ENCODE measurements around the gene CDC73. TPM values are rescaled to one million over a fixed set of nuclear protein-coding genes. Genes with fewer than 3 reads are reported as not detected.

CDC73 gene
- total RNA-seq, 4 donors from 2014 or later, result 17.0 to 30.0 (median 26.6) TPM

- 97% methylated on average over 1 of the region's 1 CpG for WGBS
Measured at GRCh38 chr1:193240609-193241008, 118.8 kb downstream of the CDC73 start.

GRCh38 chr1:193241132-193241827 is 119.4 kb downstream of the CDC73 start:
- no peaks in the 10 kb centered on the region for H3K27me3 ChIP-seq
- no peaks in the 10 kb centered on the region for H3K4me1 ChIP-seq
- 90% methylated on average over 6 of the region's 7 CpGs for WGBS
- TF ChIP-seq POLR2AphosphoS5 (IDR thresholded peaks at IDR 0.05) (no peak), CTCF (IDR thresholded peaks at IDR 0.05) (no peak), POLR2A (IDR thresholded peaks at IDR 0.05) (no peak), EP300 (IDR thresholded peaks at IDR 0.05) (no peak)
- no peaks in the 10 kb centered on the region for H3K9me3 ChIP-seq
- no peak overlapping the region for H3K4me3 ChIP-seq
- H3K27ac ChIP-seq, result no peak overlapping the region
- DNase-seq (ENCODE audit: low spot score in 2 of 2), result no peak
- H3K36me3 ChIP-seq, result peaks cover 20% of the 10 kb centered on the region

More at GRCh38 chr1:193240609-193241008, 118.8 kb downstream of the CDC73 start:
- no peak for DNase-seq (ENCODE audit: low spot score in 2 of 2)
- Histone ChIP-seq H3K27me3 (no peaks in the 10 kb centered on the region), H3K4me3 (no peak overlapping the region), H3K27ac (no peak overlapping the region), H3K4me1 (no peaks in the 10 kb centered on the region), H3K9me3 (no peaks in the 10 kb centered on the region), H3K36me3 (peaks cover 20% of the 10 kb centered on the region)
- TF ChIP-seq CTCF (IDR thresholded peaks at IDR 0.05) (no peak), EP300 (IDR thresholded peaks at IDR 0.05) (no peak), POLR2AphosphoS5 (IDR thresholded peaks at IDR 0.05) (no peak), POLR2A (IDR thresholded peaks at IDR 0.05) (no peak)

- no peaks in the 10 kb centered on the region for H3K4me1 ChIP-seq
- no peak for DNase-seq (ENCODE audit: low spot score in 2 of 2)
- peaks cover 13% of the 10 kb centered on the region for H3K36me3 ChIP-seq
- H3K27me3 ChIP-seq, result no peaks in the 10 kb centered on the region
- no peak overlapping the region for H3K27ac ChIP-seq
- no peaks in the 10 kb centered on the region for H3K9me3 ChIP-seq
- TF ChIP-seq EP300 (IDR thresholded peaks at IDR 0.05) (no peak), POLR2AphosphoS5 (IDR thresholded peaks at IDR 0.05) (no peak), POLR2A (IDR thresholded peaks at IDR 0.05) (no peak), CTCF (IDR thresholded peaks at IDR 0.05) (no peak)
- WGBS, result 91% methylated on average over 4 of the region's 4 CpGs
- no peak overlapping the region for H3K4me3 ChIP-seq
Measured at GRCh38 chr1:193242000-193242399, 120.2 kb downstream of the CDC73 start.

- 98% methylated on average over 7 of the region's 7 CpGs for WGBS
- no peaks in the 10 kb centered on the region for H3K27me3 ChIP-seq
- H3K36me3 ChIP-seq, result peaks cover 29% of the 10 kb centered on the region
- peaks cover 7% of the 10 kb centered on the region for H3K9me3 ChIP-seq
- H3K27ac ChIP-seq, result no peak overlapping the region
- H3K4me1 ChIP-seq, result no peaks in the 10 kb centered on the region
- no peak for DNase-seq (ENCODE audit: low spot score in 2 of 2)
- H3K4me3 ChIP-seq, result no peak overlapping the region
- no peak for TF ChIP-seq POLR2AphosphoS5 (IDR thresholded peaks at IDR 0.05)
Measured at GRCh38 chr1:193249187-193249586, 127.4 kb downstream of the CDC73 start.

GRCh38 chr1:193251950-193252349 is 130.1 kb downstream of the CDC73 start:
- Histone ChIP-seq H3K4me3 (no peak overlapping the region), H3K9me3 (peaks cover 7% of the 10 kb centered on the region), H3K4me1 (no peaks in the 10 kb centered on the region), H3K36me3 (peaks cover 29% of the 10 kb centered on the region), H3K27me3 (no peaks in the 10 kb centered on the region), H3K27ac (no peak overlapping the region)
- WGBS, result 85% methylated on average over 2 of the region's 2 CpGs
- no peak for TF ChIP-seq POLR2A (IDR thresholded peaks at IDR 0.05)
- no peak for TF ChIP-seq EP300 (IDR thresholded peaks at IDR 0.05)
- TF ChIP-seq CTCF (IDR thresholded peaks at IDR 0.05), result no peak
- TF ChIP-seq POLR2AphosphoS5 (IDR thresholded peaks at IDR 0.05), result no peak
- DNase-seq (ENCODE audit: low spot score in 2 of 2), result no peak

- TF ChIP-seq POLR2AphosphoS5 (IDR thresholded peaks at IDR 0.05), result no peak
- TF ChIP-seq POLR2A (IDR thresholded peaks at IDR 0.05), result no peak
- no peak for TF ChIP-seq EP300 (IDR thresholded peaks at IDR 0.05)
- no peak for TF ChIP-seq CTCF (IDR thresholded peaks at IDR 0.05)
- no peaks in the 10 kb centered on the region for H3K9me3 ChIP-seq
- no peak for DNase-seq (ENCODE audit: low spot score in 2 of 2)
- no peaks in the 10 kb centered on the region for H3K27me3 ChIP-seq
- H3K4me3 ChIP-seq, result no peak overlapping the region
- H3K27ac ChIP-seq, result no peak overlapping the region
- H3K36me3 ChIP-seq, result peaks cover 7% of the 10 kb centered on the region
- H3K4me1 ChIP-seq, result no peaks in the 10 kb centered on the region
Measured at GRCh38 chr1:193256019-193256418, 134.2 kb downstream of the CDC73 start.

All from suprapubic skin (tissue), 4 donors.